ENCODE data around the gene SYT8. TPM values are rescaled to one million over a fixed set of nuclear protein-coding genes. Genes with fewer than 3 reads are reported as not detected.

Gene SYT8
- total RNA-seq, 2 donors from 2014 or later: 0.75 to 4.6 TPM

Small RNA genes lying within 50 kb of the gene (microRNA-seq; reads per million reads assigned to microRNA genes)
- gene MIR4298: 0 reads per million in 2 donors
- 0 reads per million in 2 donors for gene MIR7847

Other genes with a start within 250 kb of the SYT8 start
- not detected for gene KRTAP5-1, start 249.7 kb upstream of the SYT8 start, total RNA-seq
- gene KRTAP5-2, start 236.7 kb upstream of the SYT8 start, total RNA-seq: not detected
- not detected for gene KRTAP5-3, start 226.5 kb upstream of the SYT8 start, total RNA-seq
- not detected for gene KRTAP5-4, start 212.9 kb upstream of the SYT8 start, total RNA-seq
- under 1 TPM; 0.28 to 0.43 TPM for gene KRTAP5-5, start 205.2 kb upstream of the SYT8 start, total RNA-seq
- gene KRTAP5-6, start 137.8 kb upstream of the SYT8 start, total RNA-seq: not detected
- 1 to 10 TPM in 1 of 2 donors, under 1 TPM in 1; 0.87 to 1.7 TPM for gene IFITM10, start 84.4 kb upstream of the SYT8 start, total RNA-seq
- 1,000 to 10,000 TPM; 1,016 to 1,279 TPM for gene CTSD, start 71.1 kb upstream of the SYT8 start, total RNA-seq
- gene TNNI2, start 4.0 kb downstream of the SYT8 start, total RNA-seq: under 1 TPM in 1 of 2 donors, not detected in 1; 0.92 TPM
- 10 to 100 TPM in 1 of 2 donors, 1 to 10 TPM in 1; 9.9 to 28.6 TPM for gene LSP1, start 18.1 kb downstream of the SYT8 start, total RNA-seq
- gene PRR33, start 56.9 kb downstream of the SYT8 start, total RNA-seq: not detected
- under 1 TPM in 1 of 2 donors, not detected in 1; 0.73 TPM for gene TNNT3, start 84.7 kb downstream of the SYT8 start, total RNA-seq
- gene MRPL23, start 112.3 kb downstream of the SYT8 start, total RNA-seq: 10 to 100 TPM; 65.8 to 79.0 TPM
- gene H19, start 162.9 kb downstream of the SYT8 start, total RNA-seq: 10 to 100 TPM in 1 of 2 donors, 1 to 10 TPM in 1; 7.4 to 14.2 TPM

Data from left colon (tissue), 2 donors.